ENCODE measurements around the gene RPN2. TPM values are rescaled to one million over a fixed set of nuclear protein-coding genes. Genes with fewer than 3 reads are reported as not detected.

RPN2 gene
- total and polyA plus RNA-seq, 4 donors, result 153 to 241 (median 177) TPM

GRCh38 chr20:37233548-37234253, 54.6 kb downstream of the RPN2 start:
- no peaks in the 10 kb centered on the region for H3K9me3 ChIP-seq (ENCODE audit: control insufficient read depth in 4 of 4, low read length in 3 of 4)
- H3K27ac ChIP-seq (ENCODE audit: low read depth in 1 of 2, low read length in 2 of 2), result no peak overlapping the region
- no peak for DNase-seq (ENCODE audit: low spot score)
- peaks cover 15 to 91% (median 73%) of the 10 kb centered on the region in 4 donors for H3K36me3 ChIP-seq (ENCODE audit: control insufficient read depth in 4 of 4, insufficient read depth in 3 of 4, low read depth in 1 of 4, low read length in 3 of 4)
- no peak overlapping the region for H3K9ac ChIP-seq (ENCODE audit: low read depth in 1 of 2, low read length in 2 of 2)
- no peaks in the 10 kb centered on the region for H3K27me3 ChIP-seq (ENCODE audit: control insufficient read depth in 4 of 4, insufficient read depth in 4 of 4, low read length in 3 of 4)
- 94% methylated on average over 10 of the region's 10 CpGs for whole genome bisulfite sequencing
- H3K4me3 ChIP-seq (ENCODE audit: low read depth in 1 of 3, low read length in 3 of 3), result no peak overlapping the region
- no peaks in the 10 kb centered on the region for H3K4me1 ChIP-seq (ENCODE audit: control insufficient read depth in 4 of 4, insufficient read depth in 4 of 4, low read length in 3 of 4)
- TF ChIP-seq CTCF (IDR thresholded peaks at IDR 0.05; ENCODE audit: low read depth, low read length, missing input control) (no peak), HNF4A (conservative IDR thresholded peaks at IDR 0.05) (no peak), FOXA2 (IDR thresholded peaks at IDR 0.05) (no peak)

- no peak for DNase-seq (ENCODE audit: low spot score)
- 91% methylated on average over 5 of the region's 5 CpGs for WGBS
- Histone ChIP-seq H3K4me3 (ENCODE audit: low read depth in 1 of 3, low read length in 3 of 3) (no peak overlapping the region), H3K27me3 (ENCODE audit: control insufficient read depth in 4 of 4, insufficient read depth in 4 of 4, low read length in 3 of 4) (no peaks in the 10 kb centered on the region), H3K4me1 (ENCODE audit: control insufficient read depth in 4 of 4, insufficient read depth in 4 of 4, low read length in 3 of 4) (no peaks in the 10 kb centered on the region), H3K9ac (ENCODE audit: low read depth in 1 of 2, low read length in 2 of 2) (no peak overlapping the region), H3K9me3 (ENCODE audit: control insufficient read depth in 4 of 4, low read length in 3 of 4) (no peaks in the 10 kb centered on the region), H3K27ac (ENCODE audit: low read depth in 1 of 2, low read length in 2 of 2) (no peak overlapping the region), H3K36me3 (ENCODE audit: control insufficient read depth in 4 of 4, insufficient read depth in 3 of 4, low read depth in 1 of 4, low read length in 3 of 4) (peaks cover 15 to 91% (median 73%) of the 10 kb centered on the region in 4 donors)
- TF ChIP-seq HNF4A (conservative IDR thresholded peaks at IDR 0.05), result no peak
- no peak for TF ChIP-seq RXRA (IDR thresholded peaks at IDR 0.05)
- no peak for TF ChIP-seq NR2F2 (IDR thresholded peaks at IDR 0.05)
- no peak for TF ChIP-seq FOXA2 (IDR thresholded peaks at IDR 0.05)
- TF ChIP-seq FOXA1 (IDR thresholded peaks at IDR 0.05), result no peak
- no peak for TF ChIP-seq REST (IDR thresholded peaks at IDR 0.05)
- TF ChIP-seq ATF3 (IDR thresholded peaks at IDR 0.05), result no peak
- TF ChIP-seq YY1 (IDR thresholded peaks at IDR 0.05), result no peak
- TF ChIP-seq HNF4G (IDR thresholded peaks at IDR 0.05), result no peak
- TF ChIP-seq ZBTB33 (IDR thresholded peaks at IDR 0.05), result no peak
- TF ChIP-seq GABPA (IDR thresholded peaks at IDR 0.05 in 1 of 2, conservative IDR thresholded peaks at IDR 0.05 in 1 of 2), result no peak
- no peak for TF ChIP-seq JUND (IDR thresholded peaks at IDR 0.05)
- TF ChIP-seq EGR1 (IDR thresholded peaks at IDR 0.05; ENCODE audit: low read depth in 2 of 2), result no peak
- TF ChIP-seq TAF1 (conservative IDR thresholded peaks at IDR 0.05), result no peak
- no peak for TF ChIP-seq RAD21 (IDR thresholded peaks at IDR 0.05)
- no peak for TF ChIP-seq MAX (IDR thresholded peaks at IDR 0.05)
- no peak for TF ChIP-seq CTCF (IDR thresholded peaks at IDR 0.05; ENCODE audit: low read depth, low read length, missing input control)
- no peak for TF ChIP-seq SP1 (IDR thresholded peaks at IDR 0.05)
Measured at GRCh38 chr20:37234254-37234581, 55.1 kb downstream of the RPN2 start.

All from liver (tissue), 9 donors.